T-helper 1 cell treated with Interleukin-12 subunit alpha and Interleukin-12 subunit beta and Interleukin-4 antibody, amounts not matched to agents 30 ng/mL and 1 ng/mL, for 36 hours (primary cell): Measurements from ENCODE around the gene SIRPG. TPM values are rescaled to one million over a fixed set of nuclear protein-coding genes. Genes with fewer than 3 reads are reported as not detected.
"Not testable (repeated sequence)": the region's sequence is repeated elsewhere in the genome, so short reads cannot be mapped to it uniquely, and the experiment has no call there.

Source experiments
- intact Hi-C: fragments of 100-400 bp; cut with micrococcal nuclease; formaldehyde crosslinking; loops from one replicate; pipeline ENCODE4 v1.15.1; 2024
- total RNA-seq: library from RNA; stranded (reverse); gene quantifications from 2 replicates; pipeline ENCODE4 v1.2.3, GENCODE V29; 2022

Gene SIRPG
- total RNA-seq, 1 donor from 2014 or later, result 70.5 TPM

GRCh38 chr20:1618479-1618878 lies 39.1 kb downstream of the SIRPG start:
- intact Hi-C loops, result no loop called here

GRCh38 chr20:1616858-1617434 lies 40.6 kb downstream of the SIRPG start:
- intact Hi-C loops, result no loop called here

GRCh38 chr20:1610404-1610803 lies 47.2 kb downstream of the SIRPG start:
- intact Hi-C loops, result not testable (repeated sequence)

GRCh38 chr20:1608678-1609347 lies 48.8 kb downstream of the SIRPG start:
- intact Hi-C loops, result not testable (repeated sequence)

- intact Hi-C loops, result no loop called here
Observed at GRCh38 chr20:1600736-1601135, 56.8 kb downstream of the SIRPG start.

GRCh38 chr20:1595333-1595732 lies 62.2 kb downstream of the SIRPG start:
- intact Hi-C loops, result no loop called here

GRCh38 chr20:1588533-1589460 lies 68.8 kb downstream of the SIRPG start:
- intact Hi-C loops, result no loop called here

GRCh38 chr20:1587781-1588532 lies 69.6 kb downstream of the SIRPG start:
- intact Hi-C loops, result no loop called here

- intact Hi-C loops, result no loop called here
Observed at GRCh38 chr20:1579488-1579887, 78.1 kb downstream of the SIRPG start.

Other genes with a start within 250 kb of the SIRPG start
- 79.3 and 81.3 TPM in 2 replicates for gene NSFL1C, start 190.9 kb downstream of the SIRPG start, total RNA-seq
- gene SIRPB2, start 166.4 kb downstream of the SIRPG start, total RNA-seq, result not detected in 2 replicates
- 0.29 and 0.39 TPM in 2 replicates for gene SIRPD, start 100.1 kb downstream of the SIRPG start, total RNA-seq
- gene SIRPB1, start 37.8 kb downstream of the SIRPG start, total RNA-seq, result 3.0 and 4.5 TPM in 2 replicates
- not detected in 2 replicates for gene SIRPA, start 237.6 kb upstream of the SIRPG start, total RNA-seq